Natural killer cell (primary cell): Measurements from ENCODE around the gene ZMAT2. TPM values are rescaled to one million over a fixed set of nuclear protein-coding genes. Genes with fewer than 3 reads are reported as not detected.

ENCODE experiments used
- ATAC-seq, 3 donors: fragments of 150-1000 bp in 2 of 3; fragments of 200-7000 bp in 1 of 3; cut with Tn5 transposase; 1 replicate in 1 of 3; 2 replicates in 2 of 3; pipeline ENCODE4 v1.10.0; 2021; ENCODE audit warnings: mild to moderate bottlenecking in 2 of 3, moderate library complexity in 2 of 3
- DNase-seq, 2 donors: peaks; one replicate each; pipeline versions ENCODE4 v3.0.0 to v3.0.0-alpha.2; 2013 to 2021; ENCODE audit warnings: mixed read lengths in 1 of 2
- H3K27ac ChIP-seq: one replicate; pipeline ENCODE4 v1.5.1; 2013; ENCODE audit warnings: mild to moderate bottlenecking, low read length
- H3K27me3 ChIP-seq: one replicate; pipeline ENCODE4 v1.6.1; 2013; ENCODE audit warnings: low read length; ENCODE audit not compliant: control insufficient read depth, insufficient read depth
- H3K36me3 ChIP-seq: one replicate; pipeline ENCODE4 v1.6.1; 2013; ENCODE audit warnings: low read length; ENCODE audit not compliant: control insufficient read depth, insufficient read depth
- H3K4me1 ChIP-seq: one replicate; pipeline ENCODE4 v1.6.1; 2013; ENCODE audit warnings: low read length; ENCODE audit not compliant: control insufficient read depth, insufficient read depth
- H3K4me3 ChIP-seq: one replicate; pipeline ENCODE4 v1.5.1; 2013; ENCODE audit warnings: low read length
- H3K9me3 ChIP-seq: one replicate; pipeline ENCODE4 v1.6.1; 2013; ENCODE audit warnings: low read length; ENCODE audit not compliant: control insufficient read depth, insufficient read depth
- H3K27ac Mint-ChIP-seq, 2 donors: one replicate each; pipeline ENCODE4 v1.8.0; 2022; ENCODE audit warnings: mild to moderate bottlenecking in 2 of 2, mixed read lengths in 2 of 2, moderate library complexity in 1 of 2
- H3K27me3 Mint-ChIP-seq, 2 donors: one replicate each; pipeline ENCODE4 v1.8.0; 2022; ENCODE audit warnings: low read depth in 2 of 2, mixed read lengths in 2 of 2
- H3K36me3 Mint-ChIP-seq: one replicate; pipeline ENCODE4 v1.8.0; 2022; ENCODE audit warnings: mixed read lengths
- H3K4me1 Mint-ChIP-seq, 2 donors: one replicate each; pipeline ENCODE4 v1.8.0; 2022; ENCODE audit warnings: mixed read lengths in 2 of 2
- H3K4me3 Mint-ChIP-seq: one replicate; pipeline ENCODE4 v1.8.0; 2022; ENCODE audit warnings: mild to moderate bottlenecking, moderate library complexity, mixed read lengths
- H3K9me3 Mint-ChIP-seq, 2 donors: one replicate each; pipeline ENCODE4 v1.8.0; 2022; ENCODE audit warnings: mixed read lengths in 2 of 2
- whole genome bisulfite sequencing: methylation state at CpG from one replicate; pipeline ENCODE4 v1.1.7; 2013; ENCODE audit warnings: missing lambda C conversion rate; ENCODE audit not compliant: insufficient coverage; 5-methylcytosine and 5-hydroxymethylcytosine counted together
- intact Hi-C: fragments of 100-400 bp; cut with micrococcal nuclease; formaldehyde crosslinking; loops from one replicate; pipeline ENCODE4 v1.14.2; 2022
- total RNA-seq, 4 donors: library from RNA; stranded (reverse); fragments of 120-200 nt in 1 of 4; gene quantifications; one replicate each; pipeline versions ENCODE4 v1.2.3 to v1.2.4, GENCODE V29; 2013 to 2022
- TF ChIP-seq, protein P1 (sequence below): fragments of 200-600 bp; IDR thresholded peaks from one replicate; pipeline ENCODE4 v1.8.0; 2022; ENCODE audit warnings: antibody characterized with exemption

Gene ZMAT2
- total RNA-seq, 3 donors from 2014 or later (not counting 1 experiment from before 2014, with no cell fraction given): 47.0 to 50.4 (median 49.5) TPM

GRCh38 chr5:140672455-140673186, 27.6 kb upstream of the ZMAT2 start:
- TF ChIP-seq, protein P1, sequence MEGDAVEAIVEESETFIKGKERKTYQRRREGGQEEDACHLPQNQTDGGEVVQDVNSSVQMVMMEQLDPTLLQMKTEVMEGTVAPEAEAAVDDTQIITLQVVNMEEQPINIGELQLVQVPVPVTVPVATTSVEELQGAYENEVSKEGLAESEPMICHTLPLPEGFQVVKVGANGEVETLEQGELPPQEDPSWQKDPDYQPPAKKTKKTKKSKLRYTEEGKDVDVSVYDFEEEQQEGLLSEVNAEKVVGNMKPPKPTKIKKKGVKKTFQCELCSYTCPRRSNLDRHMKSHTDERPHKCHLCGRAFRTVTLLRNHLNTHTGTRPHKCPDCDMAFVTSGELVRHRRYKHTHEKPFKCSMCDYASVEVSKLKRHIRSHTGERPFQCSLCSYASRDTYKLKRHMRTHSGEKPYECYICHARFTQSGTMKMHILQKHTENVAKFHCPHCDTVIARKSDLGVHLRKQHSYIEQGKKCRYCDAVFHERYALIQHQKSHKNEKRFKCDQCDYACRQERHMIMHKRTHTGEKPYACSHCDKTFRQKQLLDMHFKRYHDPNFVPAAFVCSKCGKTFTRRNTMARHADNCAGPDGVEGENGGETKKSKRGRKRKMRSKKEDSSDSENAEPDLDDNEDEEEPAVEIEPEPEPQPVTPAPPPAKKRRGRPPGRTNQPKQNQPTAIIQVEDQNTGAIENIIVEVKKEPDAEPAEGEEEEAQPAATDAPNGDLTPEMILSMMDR: no peak
- H3K27me3 Mint-ChIP-seq: no peaks in the 10 kb centered on the region
- no peaks in the 10 kb centered on the region for H3K9me3 Mint-ChIP-seq
- H3K36me3 Mint-ChIP-seq: peaks cover 6% of the 10 kb centered on the region
- H3K4me3 Mint-ChIP-seq: no peak overlapping the region
- intact Hi-C loops: no loop called here
- H3K4me3 ChIP-seq: no peak overlapping the region
- DNase-seq (no peak), ATAC-seq (peak in 1 of 3 donors; percentile 29)
- no peak overlapping the region for H3K27ac ChIP-seq
- peak overlapping the region in 1 of 2 donors; percentile 16 for H3K27ac Mint-ChIP-seq
- WGBS: 96% methylated on average over 70 of the region's 70 CpGs
- no peaks in the 10 kb centered on the region for H3K27me3 ChIP-seq
- no peaks in the 10 kb centered on the region for H3K4me1 ChIP-seq
- peaks cover 7 to 12% of the 10 kb centered on the region in 2 donors for H3K4me1 Mint-ChIP-seq
- H3K9me3 ChIP-seq: no peaks in the 10 kb centered on the region
- peaks cover 81% of the 10 kb centered on the region for H3K36me3 ChIP-seq

DNA sequence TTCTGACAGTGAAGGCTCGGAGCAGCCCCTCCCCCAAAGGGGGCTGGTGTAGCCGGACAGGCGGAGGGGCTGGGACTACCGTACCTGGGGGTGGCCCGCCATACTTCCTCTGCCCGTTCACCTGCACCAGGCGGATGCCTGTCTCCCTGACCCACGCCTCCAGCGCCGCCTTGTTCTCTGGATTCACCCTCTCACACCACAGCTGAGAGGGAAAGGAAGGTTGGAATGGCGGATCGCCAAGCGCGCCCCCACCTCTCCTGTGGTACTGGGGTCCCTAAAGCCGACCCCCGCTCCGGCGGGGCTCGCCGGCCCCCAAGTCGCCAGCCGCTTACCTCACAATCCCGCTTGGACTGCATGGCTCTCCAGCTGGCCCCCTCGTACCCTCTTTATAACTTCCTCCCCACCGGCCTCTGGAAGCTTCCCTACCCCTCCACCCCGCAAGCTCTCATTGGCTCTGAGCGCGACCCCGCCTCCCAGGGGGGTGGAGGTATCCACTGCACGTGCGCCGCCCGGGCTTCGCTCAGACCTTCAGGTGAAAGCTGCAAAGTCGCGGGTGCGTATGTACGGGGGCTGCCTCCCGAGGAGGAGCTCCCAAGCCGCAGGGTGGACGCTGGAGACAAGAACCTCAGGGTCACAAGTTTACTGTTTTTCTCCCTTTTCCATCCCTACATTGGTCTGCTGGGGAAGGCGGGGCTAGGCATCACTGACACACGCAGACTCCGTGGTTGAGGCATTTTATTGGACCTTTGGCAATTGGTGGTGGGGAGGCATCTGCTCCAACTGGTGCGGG, 26.9 kb upstream of the ZMAT2 start, which contains the start of gene DND1:
Gene DND1 (minus strand): TSS at position 390 of the 790 bp plus-strand sequence. CDS start 34 bp downstream, at position 356.
- no peak within 1 kb of the TSS for H3K4me3 Mint-ChIP-seq
- H3K36me3 ChIP-seq: peaks cover 77% of the 10 kb centered on the region
- ATAC-seq (no peak), DNase-seq (no peak)
- no peaks in the 10 kb centered on the region for H3K9me3 ChIP-seq
- no peaks in the 10 kb centered on the region for H3K27me3 ChIP-seq
- H3K27ac Mint-ChIP-seq: peak within 1 kb of the TSS in 1 of 2 donors; percentile 40
- H3K27ac ChIP-seq: no peak within 1 kb of the TSS
- H3K27me3 Mint-ChIP-seq: no peaks in the 10 kb centered on the region
- WGBS: 97% methylated on average over 44 of the region's 45 CpGs
- intact Hi-C loops: no loop called here
- TF ChIP-seq, protein P1: no peak
- H3K9me3 Mint-ChIP-seq: no peaks in the 10 kb centered on the region
- H3K4me3 ChIP-seq: no peak within 1 kb of the TSS
- peaks cover 7% of the 10 kb centered on the region for H3K36me3 Mint-ChIP-seq
- peaks cover 0 to 5% of the 10 kb centered on the region in 2 donors for H3K4me1 Mint-ChIP-seq
- H3K4me1 ChIP-seq: no peaks in the 10 kb centered on the region

- TF ChIP-seq, protein P1: no peak
- no peaks in the 10 kb centered on the region for H3K9me3 ChIP-seq
- no peak overlapping the region for H3K27ac ChIP-seq
- 90% methylated on average over 2 of the region's 2 CpGs for WGBS
- peak overlapping the region in 1 of 2 donors; percentile 40 for H3K27ac Mint-ChIP-seq
- DNase-seq (no peak), ATAC-seq (no peak)
- H3K27me3 Mint-ChIP-seq: no peaks in the 10 kb centered on the region
- H3K4me3 ChIP-seq: no peak overlapping the region
- no peaks in the 10 kb centered on the region for H3K9me3 Mint-ChIP-seq
- H3K27me3 ChIP-seq: no peaks in the 10 kb centered on the region
- no peaks in the 10 kb centered on the region for H3K4me1 ChIP-seq
- peaks cover 74% of the 10 kb centered on the region for H3K36me3 ChIP-seq
- intact Hi-C loops: no loop called here
- H3K36me3 Mint-ChIP-seq: peaks cover 7% of the 10 kb centered on the region
- H3K4me3 Mint-ChIP-seq: no peak overlapping the region
- peaks cover 0 to 5% of the 10 kb centered on the region in 2 donors for H3K4me1 Mint-ChIP-seq
These were observed 26.0 kb upstream of the ZMAT2 start for GRCh38 chr5:140674211-140674610.
